ENCODE measurements around the gene MPV17.
A peak's percentile ranks its signal among the peaks of the same experiment; 100 is the strongest.

The MPV17 gene

DNA sequence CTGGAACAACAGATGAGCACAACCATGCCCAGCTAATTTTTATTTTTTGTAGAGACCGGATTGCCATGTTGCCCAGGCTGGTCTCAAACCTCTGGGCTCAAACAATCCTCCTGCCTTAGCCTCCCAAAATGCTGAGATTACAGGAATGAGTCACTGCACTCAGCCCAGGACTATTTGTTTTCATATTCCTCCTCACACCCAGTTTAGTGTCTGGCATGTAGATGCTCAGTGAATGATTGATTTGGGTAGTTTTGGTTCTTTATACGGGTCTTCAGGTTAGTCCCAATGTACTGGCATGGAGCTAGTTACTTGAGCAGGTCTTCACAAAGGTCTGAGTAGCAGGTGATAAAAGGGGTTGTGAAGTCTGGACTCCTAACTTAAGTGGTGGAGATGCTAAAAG lies 41.0 kb upstream of the MPV17 start:
- no peaks in the 10 kb centered on the region for H3K9me3 ChIP-seq
- peaks cover 47% of the 10 kb centered on the region for H3K36me3 ChIP-seq
- no peak overlapping the region for H3K4me3 ChIP-seq (ENCODE audit: low read depth in 1 of 2, low read length in 1 of 2)
- no peaks in the 10 kb centered on the region for H3K27me3 ChIP-seq
- no peak overlapping the region for H3K27ac ChIP-seq
- peaks cover 2 to 6% of the 10 kb centered on the region in 2 experiments for H3K4me1 ChIP-seq (ENCODE audit: control insufficient read depth in 1 of 2, insufficient read depth in 1 of 2, low read depth in 1 of 2, low read length in 1 of 2)
- TF ChIP-seq, protein P1, sequence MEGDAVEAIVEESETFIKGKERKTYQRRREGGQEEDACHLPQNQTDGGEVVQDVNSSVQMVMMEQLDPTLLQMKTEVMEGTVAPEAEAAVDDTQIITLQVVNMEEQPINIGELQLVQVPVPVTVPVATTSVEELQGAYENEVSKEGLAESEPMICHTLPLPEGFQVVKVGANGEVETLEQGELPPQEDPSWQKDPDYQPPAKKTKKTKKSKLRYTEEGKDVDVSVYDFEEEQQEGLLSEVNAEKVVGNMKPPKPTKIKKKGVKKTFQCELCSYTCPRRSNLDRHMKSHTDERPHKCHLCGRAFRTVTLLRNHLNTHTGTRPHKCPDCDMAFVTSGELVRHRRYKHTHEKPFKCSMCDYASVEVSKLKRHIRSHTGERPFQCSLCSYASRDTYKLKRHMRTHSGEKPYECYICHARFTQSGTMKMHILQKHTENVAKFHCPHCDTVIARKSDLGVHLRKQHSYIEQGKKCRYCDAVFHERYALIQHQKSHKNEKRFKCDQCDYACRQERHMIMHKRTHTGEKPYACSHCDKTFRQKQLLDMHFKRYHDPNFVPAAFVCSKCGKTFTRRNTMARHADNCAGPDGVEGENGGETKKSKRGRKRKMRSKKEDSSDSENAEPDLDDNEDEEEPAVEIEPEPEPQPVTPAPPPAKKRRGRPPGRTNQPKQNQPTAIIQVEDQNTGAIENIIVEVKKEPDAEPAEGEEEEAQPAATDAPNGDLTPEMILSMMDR (IDR thresholded peaks at IDR 0.05): no peak

- Histone ChIP-seq H3K9me3 (no peaks in the 10 kb centered on the region), H3K4me3 (ENCODE audit: low read depth in 1 of 2, low read length in 1 of 2) (no peak overlapping the region), H3K27me3 (no peaks in the 10 kb centered on the region), H3K4me1 (ENCODE audit: control insufficient read depth in 1 of 2, insufficient read depth in 1 of 2, low read depth in 1 of 2, low read length in 1 of 2) (no peaks in the 10 kb centered on the region), H3K27ac (no peak overlapping the region), H3K36me3 (peaks cover 44% of the 10 kb centered on the region)
- TF ChIP-seq, protein P1 (IDR thresholded peaks at IDR 0.05): no peak
Observed at GRCh38 chr2:27362678-27363420, 40.0 kb upstream of the MPV17 start.

- Histone ChIP-seq H3K27me3 (no peaks in the 10 kb centered on the region), H3K4me1 (ENCODE audit: control insufficient read depth in 1 of 2, insufficient read depth in 1 of 2, low read depth in 1 of 2, low read length in 1 of 2) (peaks cover 18 to 22% of the 10 kb centered on the region in 2 experiments), H3K9me3 (no peaks in the 10 kb centered on the region), H3K36me3 (no peaks in the 10 kb centered on the region), H3K27ac (peak within 1 kb of the TSS; percentile 92), H3K4me3 (ENCODE audit: low read depth in 1 of 2, low read length in 1 of 2) (peak within 1 kb of the TSS; percentile 89 to 94)
- TF ChIP-seq, protein P1 (IDR thresholded peaks at IDR 0.05): no peak
Observed at GRCh38 chr2:27356382-27357181, 33.7 kb upstream of the MPV17 start, which contains the start of gene GTF3C2. TSS of gene GTF3C2 (minus strand) at chr2:27356764. CDS start at chr2:27343554, 13,210 bp downstream.

DNA sequence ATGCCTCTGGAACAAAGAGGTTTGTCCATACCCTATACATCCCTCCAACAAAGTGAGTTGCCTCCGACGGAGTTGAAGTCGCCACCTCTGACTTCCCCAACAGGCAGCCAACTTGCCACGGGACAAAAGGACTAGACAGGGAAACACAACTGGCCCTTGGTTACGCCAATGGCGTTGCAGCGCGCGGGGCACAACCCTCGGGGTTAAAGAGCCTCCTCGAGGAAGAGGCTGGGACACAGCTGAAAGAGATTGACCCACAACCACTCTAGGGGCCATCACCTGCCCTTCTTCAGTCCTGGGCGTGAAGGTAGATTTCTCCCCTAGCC lies 33.1 kb upstream of the MPV17 start:
- peak overlapping the region; percentile 89 to 94 for H3K4me3 ChIP-seq (ENCODE audit: low read depth in 1 of 2, low read length in 1 of 2)
- no peaks in the 10 kb centered on the region for H3K27me3 ChIP-seq
- no peaks in the 10 kb centered on the region for H3K9me3 ChIP-seq
- TF ChIP-seq, protein P1 (IDR thresholded peaks at IDR 0.05): no peak
- peak overlapping the region; percentile 92 for H3K27ac ChIP-seq
- H3K4me1 ChIP-seq (ENCODE audit: control insufficient read depth in 1 of 2, insufficient read depth in 1 of 2, low read depth in 1 of 2, low read length in 1 of 2): peaks cover 18 to 22% of the 10 kb centered on the region in 2 experiments
- no peaks in the 10 kb centered on the region for H3K36me3 ChIP-seq

GRCh38 chr2:27354597-27354927 lies 31.7 kb upstream of the MPV17 start:
- H3K27me3 ChIP-seq: no peaks in the 10 kb centered on the region
- no peak overlapping the region for H3K27ac ChIP-seq
- no peak overlapping the region for H3K4me3 ChIP-seq (ENCODE audit: low read depth in 1 of 2, low read length in 1 of 2)
- H3K9me3 ChIP-seq: no peaks in the 10 kb centered on the region
- H3K36me3 ChIP-seq: peaks cover 10% of the 10 kb centered on the region
- TF ChIP-seq, protein P1 (IDR thresholded peaks at IDR 0.05): no peak
- peaks cover 18 to 22% of the 10 kb centered on the region in 2 experiments for H3K4me1 ChIP-seq (ENCODE audit: control insufficient read depth in 1 of 2, insufficient read depth in 1 of 2, low read depth in 1 of 2, low read length in 1 of 2)

All from neutrophil (primary cell).